SK-N-SH (cell line): ENCODE data around the gene CACNA1D. TPM values are rescaled to one million over a fixed set of nuclear protein-coding genes. Genes with fewer than 3 reads are reported as not detected.

Experiments used
- CTCF ChIA-PET: fragments of 300-600, 350-600 bp; formaldehyde crosslinking; extraction: SDS; loops from one replicate; lab custom pipeline; 2021; lab: Yijun Ruan, JAX
- POLR2A ChIA-PET: fragments of 350-600 bp; sonication (Branson Sonifier 250); formaldehyde crosslinking; extraction: SDS; loops from one replicate; lab custom pipeline; 2020; ENCODE audit warnings: antibody characterized with exemption, inconsistent platforms; lab: Yijun Ruan, JAX
- DNase-seq: peaks from one replicate; pipeline ENCODE4 v3.0.0; 2012
- H2AFZ ChIP-seq: fragments of 200-600 bp; sonication (generic); 2 replicates; pipeline ENCODE4 v1.8.1; 2016; ENCODE audit warnings: antibody characterized with exemption, mild to moderate bottlenecking, low read depth
- H3F3A ChIP-seq: fragments of 200-600 bp; sonication (generic); replicated peaks from 2 replicates; pipeline ENCODE3; 2016; ENCODE audit warnings: antibody characterized with exemption, mild to moderate bottlenecking; ENCODE audit not compliant: insufficient read depth
- H3K27ac ChIP-seq, 2 experiments: fragments of 200-500 bp in 1 of 2; fragments of 200-600 bp in 1 of 2; sonication (Bioruptor generic) in 1 of 2; sonication (generic), shearing (Covaris generic) in 1 of 2; 2 replicates each; pipeline versions ENCODE4 v1.5.1 to v1.6.1; 2014 to 2016; ENCODE audit warnings: low read depth in 2 of 2, inconsistent platforms in 1 of 2, low read length in 1 of 2, mild to moderate bottlenecking in 1 of 2, mixed read lengths in 1 of 2
- H3K27me3 ChIP-seq: fragments of 200-600 bp; sonication (generic), shearing (Covaris generic); 2 replicates; pipeline ENCODE4 v1.6.1; 2016; ENCODE audit warnings: mixed run types; ENCODE audit not compliant: insufficient read depth
- H3K36me3 ChIP-seq, 2 experiments: fragments of 200-500 bp in 1 of 2; fragments of 200-600 bp in 1 of 2; sonication (Bioruptor generic) in 1 of 2; sonication (generic) in 1 of 2; replicated peaks in 1 of 2; 2 replicates each; pipeline versions ENCODE3 to v1.5.1; 2014 to 2016; ENCODE audit warnings: low read length in 1 of 2, mild to moderate bottlenecking in 1 of 2; ENCODE audit not compliant: insufficient read depth in 2 of 2, control insufficient read depth in 1 of 2
- H3K4me1 ChIP-seq, 2 experiments: fragments of 200-500 bp in 1 of 2; fragments of 200-600 bp in 1 of 2; sonication (Bioruptor generic) in 1 of 2; sonication (generic), shearing (Covaris generic) in 1 of 2; 2 replicates each; pipeline versions ENCODE4 v1.5.1 to v1.6.1; 2014 to 2016; ENCODE audit warnings: low read depth in 1 of 2, low read length in 1 of 2, mixed run types in 1 of 2; ENCODE audit not compliant: insufficient read depth in 2 of 2, control insufficient read depth in 1 of 2
- H3K4me2 ChIP-seq: fragments of 200-600 bp; sonication (generic), shearing (Covaris generic); 2 replicates; pipeline ENCODE4 v1.6.1; 2017; ENCODE audit warnings: mixed run types
- H3K4me3 ChIP-seq, 2 experiments: fragments of 200-500 bp in 1 of 2; fragments of 200-600 bp in 1 of 2; sonication (Bioruptor generic) in 1 of 2; sonication (generic), shearing (Covaris generic) in 1 of 2; 2 replicates each; pipeline versions ENCODE4 v1.5.1 to v1.8.1; 2014 to 2016; ENCODE audit warnings: low read depth in 2 of 2, inconsistent platforms in 1 of 2, low read length in 1 of 2, mild to moderate bottlenecking in 1 of 2, mixed read lengths in 1 of 2, moderate library complexity in 1 of 2
- H3K79me2 ChIP-seq: fragments of 200-600 bp; sonication (generic); 2 replicates; pipeline ENCODE4 v1.8.1; 2017; ENCODE audit warnings: mild to moderate bottlenecking; ENCODE audit not compliant: insufficient read depth
- H3K9ac ChIP-seq: fragments of 200-600 bp; sonication (generic); 2 replicates; pipeline ENCODE4 v1.6.1; 2017; ENCODE audit warnings: mixed run types
- H3K9me2 ChIP-seq: fragments of 200-600 bp; sonication (generic); 2 replicates; pipeline ENCODE4 v1.6.1; 2017; ENCODE audit warnings: mixed run types
- H3K9me3 ChIP-seq: fragments of 200-600 bp; sonication (generic); 2 replicates; pipeline ENCODE4 v1.6.1; 2017; ENCODE audit warnings: mixed run types, mild to moderate bottlenecking, moderate library complexity
- H4K20me1 ChIP-seq: fragments of 200-600 bp; sonication (generic); 2 replicates; pipeline ENCODE4 v1.6.1; 2017; ENCODE audit warnings: mild to moderate bottlenecking, mixed run types; ENCODE audit not compliant: insufficient read depth
- CHD2 ChIP-seq: fragments of 150-350 bp; IDR thresholded peaks from 2 replicates; pipeline ENCODE4 v1.6.1; 2018; ENCODE audit warnings: low read length; ENCODE audit not compliant: partially characterized antibody
- GATA2 ChIP-seq: sonication (generic); formaldehyde crosslinking; IDR thresholded peaks from 2 replicates; pipeline ENCODE4 v1.5.0; 2020; ENCODE audit warnings: mild to moderate bottlenecking, missing genetic modification reagents
- MXI1 ChIP-seq: IDR thresholded peaks from 2 replicates; pipeline ENCODE4 v1.6.1; 2012; ENCODE audit warnings: mild to moderate bottlenecking, low read depth, low read length, improper control_type of control experiment
- RXRA ChIP-seq: IDR thresholded peaks from 2 replicates; pipeline ENCODE4 v1.4.0; 2012; ENCODE audit warnings: low read depth, mild to moderate bottlenecking, borderline replicate concordance
- SIN3A ChIP-seq: IDR thresholded peaks from 2 replicates; pipeline ENCODE4 v1.6.1; 2012; ENCODE audit warnings: low read depth, mild to moderate bottlenecking, low read length, moderate library complexity, borderline replicate concordance
- TAF1 ChIP-seq: IDR thresholded peaks from 2 replicates; pipeline ENCODE4 v1.6.1; 2012; ENCODE audit warnings: low read depth, mild to moderate bottlenecking, low read length, moderate library complexity, borderline replicate concordance
- YY1 ChIP-seq: IDR thresholded peaks from 2 replicates; pipeline ENCODE4 v1.4.0; 2012; ENCODE audit warnings: low read depth, mild to moderate bottlenecking
- WGBS: methylation state at CpG from one replicate; pipeline ENCODE4 v1.1.6; 2017; ENCODE audit warnings: low lambda C conversion rate; 5-methylcytosine and 5-hydroxymethylcytosine counted together
- polyA plus RNA-seq, 3 experiments: library from polyadenylated mRNA; depleted of rRNA; stranded (reverse); fragments of >200 nt; gene quantifications; 2 replicates each; pipeline ENCODE4 v1.2.3, GENCODE V29; 2012
- TF ChIP-seq, protein P1 (sequence below): IDR thresholded peaks from 2 replicates; pipeline ENCODE4; 2012
- TF ChIP-seq, protein P2 (sequence below): fragments of 150-350 bp; IDR thresholded peaks from 2 replicates; pipeline ENCODE4 v1.6.1; 2016; ENCODE audit warnings: mild to moderate bottlenecking, low read depth, low read length
- TF ChIP-seq, protein P3 (sequence below): IDR thresholded peaks from 2 replicates; pipeline ENCODE4 v1.6.1; 2012; ENCODE audit warnings: mild to moderate bottlenecking, low read depth, low read length, moderate library complexity
- TF ChIP-seq, protein P4 (sequence below): fragments of 150-350 bp; IDR thresholded peaks from 2 replicates; pipeline ENCODE4 v1.6.1; 2017; ENCODE audit warnings: antibody characterized with exemption, low read length, low read depth, borderline replicate concordance

The CACNA1D gene
- polyA plus RNA-seq, 1 of the 3 experiments (the other 2 are of a cell fraction), result 0.12 TPM

DNA sequence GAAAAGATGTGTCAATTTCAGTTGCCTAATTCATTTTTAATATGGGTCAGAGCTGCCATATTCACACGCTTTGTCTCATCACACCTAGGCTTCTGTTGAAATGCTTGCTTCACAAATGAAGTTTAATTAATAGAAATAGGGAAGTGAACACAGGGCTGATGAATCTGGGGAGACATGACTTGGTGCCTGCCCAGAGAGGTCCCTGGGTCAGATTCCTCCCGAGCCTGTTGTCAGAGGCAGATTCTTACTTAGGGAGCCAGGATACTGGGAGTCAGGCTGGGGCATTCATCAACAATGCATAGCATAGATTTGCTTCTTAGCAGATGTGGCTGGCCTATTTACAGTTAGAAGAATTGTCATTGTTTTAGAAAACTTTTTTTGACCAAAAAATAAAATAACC, 90.6 kb downstream of the CACNA1D start:
- Histone ChIP-seq H3K4me2 (no peak overlapping the region), H3F3A (no peaks in the 10 kb centered on the region), H3K9me3 (no peaks in the 10 kb centered on the region), H3K79me2 (no peaks in the 10 kb centered on the region), H3K9ac (no peak overlapping the region), H4K20me1 (no peaks in the 10 kb centered on the region), H2AFZ (no peak overlapping the region), H3K4me3 (no peak overlapping the region), H3K36me3 (no peaks in the 10 kb centered on the region), H3K27ac (no peak overlapping the region), H3K9me2 (no peaks in the 10 kb centered on the region), H3K27me3 (no peaks in the 10 kb centered on the region), H3K4me1 (peaks cover 0 to 8% of the 10 kb centered on the region in 2 experiments; a peak in 1 of 4 replicates)
- 28% methylated on average over 2 of the region's 2 CpGs for WGBS
- TF ChIP-seq GATA2 (CRISPR knock-in tag) (no peak), YY1 (no peak), RXRA (no peak), MXI1 (no peak), TAF1 (no peak), CHD2 (no peak), SIN3A (no peak)
- TF ChIP-seq, protein P1, sequence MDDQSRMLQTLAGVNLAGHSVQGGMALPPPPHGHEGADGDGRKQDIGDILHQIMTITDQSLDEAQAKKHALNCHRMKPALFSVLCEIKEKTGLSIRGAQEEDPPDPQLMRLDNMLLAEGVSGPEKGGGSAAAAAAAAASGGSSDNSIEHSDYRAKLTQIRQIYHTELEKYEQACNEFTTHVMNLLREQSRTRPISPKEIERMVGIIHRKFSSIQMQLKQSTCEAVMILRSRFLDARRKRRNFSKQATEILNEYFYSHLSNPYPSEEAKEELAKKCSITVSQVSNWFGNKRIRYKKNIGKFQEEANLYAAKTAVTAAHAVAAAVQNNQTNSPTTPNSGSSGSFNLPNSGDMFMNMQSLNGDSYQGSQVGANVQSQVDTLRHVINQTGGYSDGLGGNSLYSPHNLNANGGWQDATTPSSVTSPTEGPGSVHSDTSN, result no peak
- TF ChIP-seq, protein P2, sequence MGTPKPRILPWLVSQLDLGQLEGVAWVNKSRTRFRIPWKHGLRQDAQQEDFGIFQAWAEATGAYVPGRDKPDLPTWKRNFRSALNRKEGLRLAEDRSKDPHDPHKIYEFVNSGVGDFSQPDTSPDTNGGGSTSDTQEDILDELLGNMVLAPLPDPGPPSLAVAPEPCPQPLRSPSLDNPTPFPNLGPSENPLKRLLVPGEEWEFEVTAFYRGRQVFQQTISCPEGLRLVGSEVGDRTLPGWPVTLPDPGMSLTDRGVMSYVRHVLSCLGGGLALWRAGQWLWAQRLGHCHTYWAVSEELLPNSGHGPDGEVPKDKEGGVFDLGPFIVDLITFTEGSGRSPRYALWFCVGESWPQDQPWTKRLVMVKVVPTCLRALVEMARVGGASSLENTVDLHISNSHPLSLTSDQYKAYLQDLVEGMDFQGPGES, result no peak
- TF ChIP-seq, protein P3, sequence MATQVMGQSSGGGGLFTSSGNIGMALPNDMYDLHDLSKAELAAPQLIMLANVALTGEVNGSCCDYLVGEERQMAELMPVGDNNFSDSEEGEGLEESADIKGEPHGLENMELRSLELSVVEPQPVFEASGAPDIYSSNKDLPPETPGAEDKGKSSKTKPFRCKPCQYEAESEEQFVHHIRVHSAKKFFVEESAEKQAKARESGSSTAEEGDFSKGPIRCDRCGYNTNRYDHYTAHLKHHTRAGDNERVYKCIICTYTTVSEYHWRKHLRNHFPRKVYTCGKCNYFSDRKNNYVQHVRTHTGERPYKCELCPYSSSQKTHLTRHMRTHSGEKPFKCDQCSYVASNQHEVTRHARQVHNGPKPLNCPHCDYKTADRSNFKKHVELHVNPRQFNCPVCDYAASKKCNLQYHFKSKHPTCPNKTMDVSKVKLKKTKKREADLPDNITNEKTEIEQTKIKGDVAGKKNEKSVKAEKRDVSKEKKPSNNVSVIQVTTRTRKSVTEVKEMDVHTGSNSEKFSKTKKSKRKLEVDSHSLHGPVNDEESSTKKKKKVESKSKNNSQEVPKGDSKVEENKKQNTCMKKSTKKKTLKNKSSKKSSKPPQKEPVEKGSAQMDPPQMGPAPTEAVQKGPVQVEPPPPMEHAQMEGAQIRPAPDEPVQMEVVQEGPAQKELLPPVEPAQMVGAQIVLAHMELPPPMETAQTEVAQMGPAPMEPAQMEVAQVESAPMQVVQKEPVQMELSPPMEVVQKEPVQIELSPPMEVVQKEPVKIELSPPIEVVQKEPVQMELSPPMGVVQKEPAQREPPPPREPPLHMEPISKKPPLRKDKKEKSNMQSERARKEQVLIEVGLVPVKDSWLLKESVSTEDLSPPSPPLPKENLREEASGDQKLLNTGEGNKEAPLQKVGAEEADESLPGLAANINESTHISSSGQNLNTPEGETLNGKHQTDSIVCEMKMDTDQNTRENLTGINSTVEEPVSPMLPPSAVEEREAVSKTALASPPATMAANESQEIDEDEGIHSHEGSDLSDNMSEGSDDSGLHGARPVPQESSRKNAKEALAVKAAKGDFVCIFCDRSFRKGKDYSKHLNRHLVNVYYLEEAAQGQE, result no peak
- TF ChIP-seq, protein P4, sequence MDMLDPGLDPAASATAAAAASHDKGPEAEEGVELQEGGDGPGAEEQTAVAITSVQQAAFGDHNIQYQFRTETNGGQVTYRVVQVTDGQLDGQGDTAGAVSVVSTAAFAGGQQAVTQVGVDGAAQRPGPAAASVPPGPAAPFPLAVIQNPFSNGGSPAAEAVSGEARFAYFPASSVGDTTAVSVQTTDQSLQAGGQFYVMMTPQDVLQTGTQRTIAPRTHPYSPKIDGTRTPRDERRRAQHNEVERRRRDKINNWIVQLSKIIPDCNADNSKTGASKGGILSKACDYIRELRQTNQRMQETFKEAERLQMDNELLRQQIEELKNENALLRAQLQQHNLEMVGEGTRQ, result no peak
- POLR2A ChIA-PET, result no interaction called here
- no peak for DNase-seq
- CTCF ChIA-PET, result no interaction called here
